CD14-positive monocyte (primary cell): ENCODE measurements around the gene ELMO2. TPM values are rescaled to one million over a fixed set of nuclear protein-coding genes. Genes with fewer than 3 reads are reported as not detected.
A peak's percentile ranks its signal among the peaks of the same experiment; 100 is the strongest.

Source experiments
- DNase-seq, 3 donors: peaks; one replicate each; pipeline ENCODE4 v3.0.0-alpha.2; 2011 to 2022
- H2AFZ ChIP-seq: 2 replicates; pipeline ENCODE4 v1.6.0; 2012; ENCODE audit warnings: mild to moderate bottlenecking, low read depth, low read length, inconsistent platforms; ENCODE audit not compliant: insufficient read depth, poor library complexity, severe bottlenecking
- H3K27ac ChIP-seq, 2 donors: 1 replicate in 1 of 2; 2 replicates in 1 of 2; pipeline ENCODE4 v1.5.1; 2012 to 2013; ENCODE audit warnings: low read length in 2 of 2, control low read depth in 1 of 2, inconsistent platforms in 1 of 2, low read depth in 1 of 2, mild to moderate bottlenecking in 1 of 2
- H3K27me3 ChIP-seq, 2 donors: one replicate each; pipeline versions ENCODE4 v1.6.0 to v1.6.1; 2011 to 2013; ENCODE audit warnings: low read length in 2 of 2; ENCODE audit not compliant: control insufficient read depth in 2 of 2, insufficient read depth in 2 of 2
- H3K36me3 ChIP-seq, 2 donors: replicated peaks in 1 of 2; 1 replicate in 1 of 2; 2 replicates in 1 of 2; pipeline versions ENCODE4 v1.5.1 to v1.6.1; 2012 to 2013; ENCODE audit warnings: low read length in 2 of 2, control low read depth in 1 of 2, inconsistent platforms in 1 of 2, mild to moderate bottlenecking in 1 of 2; ENCODE audit not compliant: insufficient read depth in 2 of 2, control insufficient read depth in 1 of 2
- H3K4me1 ChIP-seq, 2 donors: 1 replicate in 1 of 2; 2 replicates in 1 of 2; pipeline versions ENCODE4 v1.5.1 to v1.6.1; 2012 to 2013; ENCODE audit warnings: low read length in 2 of 2, control low read depth in 1 of 2, inconsistent platforms in 1 of 2, mild to moderate bottlenecking in 1 of 2, moderate library complexity in 1 of 2; ENCODE audit not compliant: insufficient read depth in 2 of 2, control insufficient read depth in 1 of 2
- H3K4me2 ChIP-seq: replicated peaks from 2 replicates; pipeline ENCODE3; 2012; ENCODE audit warnings: low read length, moderate library complexity, mild to moderate bottlenecking; ENCODE audit not compliant: poor library complexity, severe bottlenecking; ENCODE audit errors: extremely low read depth
- H3K4me3 ChIP-seq, 3 experiments: fragments of 200-600 bp in 1 of 3; sonication (generic) in 1 of 3; replicated peaks in 1 of 3; 1 replicate in 2 of 3; 2 replicates in 1 of 3; pipeline ENCODE4 v1.5.1; 2011 to 2013; ENCODE audit warnings: low read length in 3 of 3, mild to moderate bottlenecking in 3 of 3, control low read depth in 2 of 3, low read depth in 2 of 3, inconsistent platforms in 1 of 3, moderate library complexity in 1 of 3
- H3K79me2 ChIP-seq: 2 replicates; pipeline ENCODE4 v1.6.0; 2012; ENCODE audit warnings: mild to moderate bottlenecking, control low read depth, inconsistent platforms, low read length, moderate library complexity; ENCODE audit not compliant: insufficient read depth
- H3K9ac ChIP-seq: 2 replicates; pipeline ENCODE4 v1.6.0; 2017; ENCODE audit warnings: low read length, mild to moderate bottlenecking; ENCODE audit not compliant: insufficient read depth, poor library complexity, severe bottlenecking
- H3K9me3 ChIP-seq, 2 donors: replicated peaks in 1 of 2; 1 replicate in 1 of 2; 2 replicates in 1 of 2; pipeline versions ENCODE4 v1.5.1 to v1.6.1; 2012 to 2013; ENCODE audit warnings: low read length in 2 of 2, control low read depth in 1 of 2; ENCODE audit not compliant: control insufficient read depth in 1 of 2, insufficient read depth in 1 of 2
- H4K20me1 ChIP-seq: 2 replicates; pipeline ENCODE4 v1.6.0; 2012; ENCODE audit warnings: mild to moderate bottlenecking, low read length, control low read depth, moderate library complexity; ENCODE audit not compliant: insufficient read depth
- H3K27ac Mint-ChIP-seq, 7 donors: one replicate each; pipeline ENCODE4 v1.8.0; 2020; ENCODE audit warnings: mild to moderate bottlenecking in 7 of 7, mixed read lengths in 7 of 7, moderate library complexity in 6 of 7, inconsistent platforms in 2 of 7
- H3K27me3 Mint-ChIP-seq, 3 donors: one replicate each; pipeline ENCODE4 v1.8.0; 2021 to 2022; ENCODE audit warnings: low read depth in 3 of 3, mild to moderate bottlenecking in 3 of 3, mixed read lengths in 3 of 3, moderate library complexity in 3 of 3, inconsistent platforms in 1 of 3
- H3K36me3 Mint-ChIP-seq, 2 donors: one replicate each; pipeline ENCODE4 v1.8.0; 2020; ENCODE audit warnings: mixed read lengths in 2 of 2, inconsistent platforms in 1 of 2, mild to moderate bottlenecking in 1 of 2
- H3K4me1 Mint-ChIP-seq: one replicate; pipeline ENCODE4 v1.8.0; 2020; ENCODE audit warnings: mild to moderate bottlenecking, mixed read lengths
- H3K4me3 Mint-ChIP-seq, 2 donors: one replicate each; pipeline ENCODE4 v1.8.0; 2020; ENCODE audit warnings: mild to moderate bottlenecking in 2 of 2, mixed read lengths in 2 of 2, moderate library complexity in 1 of 2
- H3K9me3 Mint-ChIP-seq, 7 donors: one replicate each; pipeline ENCODE4 v1.8.0; 2020 to 2022; ENCODE audit warnings: mixed read lengths in 7 of 7, mild to moderate bottlenecking in 6 of 7, moderate library complexity in 6 of 7, inconsistent platforms in 2 of 7
- WGBS: methylation state at CpG from one replicate; pipeline ENCODE4 v1.1.5; 2013; ENCODE audit warnings: missing lambda C conversion rate; ENCODE audit not compliant: insufficient coverage; 5-methylcytosine and 5-hydroxymethylcytosine counted together
- intact Hi-C, 2 donors: fragments of 100-400 bp; cut with micrococcal nuclease; formaldehyde crosslinking; loops; one replicate each; pipeline versions ENCODE4 v1.15.0 to v1.15.1; 2023
- polyA plus RNA-seq, 3 donors: library from polyadenylated mRNA; depleted of rRNA in 1 of 3; unstranded in 2 of 3; stranded (reverse) in 1 of 3; fragments of 300-500 nt in 2 of 3; fragments of >200 nt in 1 of 3; fragmentation: Illumina TruSeq in 2 of 3; gene quantifications; 1 replicate in 2 of 3; 2 replicates in 1 of 3; pipeline ENCODE4 v1.2.3, GENCODE V29; 2012 to 2021
- TF ChIP-seq, protein P1 (sequence below): fragments of 200-600 bp; IDR thresholded peaks from one replicate; pipeline ENCODE4 v1.8.0; 2022; ENCODE audit warnings: antibody characterized with exemption, mild to moderate bottlenecking

ELMO2 gene
- polyA plus RNA-seq, 3 donors = 35.3 to 53.1 (median 42.3) TPM

DNA sequence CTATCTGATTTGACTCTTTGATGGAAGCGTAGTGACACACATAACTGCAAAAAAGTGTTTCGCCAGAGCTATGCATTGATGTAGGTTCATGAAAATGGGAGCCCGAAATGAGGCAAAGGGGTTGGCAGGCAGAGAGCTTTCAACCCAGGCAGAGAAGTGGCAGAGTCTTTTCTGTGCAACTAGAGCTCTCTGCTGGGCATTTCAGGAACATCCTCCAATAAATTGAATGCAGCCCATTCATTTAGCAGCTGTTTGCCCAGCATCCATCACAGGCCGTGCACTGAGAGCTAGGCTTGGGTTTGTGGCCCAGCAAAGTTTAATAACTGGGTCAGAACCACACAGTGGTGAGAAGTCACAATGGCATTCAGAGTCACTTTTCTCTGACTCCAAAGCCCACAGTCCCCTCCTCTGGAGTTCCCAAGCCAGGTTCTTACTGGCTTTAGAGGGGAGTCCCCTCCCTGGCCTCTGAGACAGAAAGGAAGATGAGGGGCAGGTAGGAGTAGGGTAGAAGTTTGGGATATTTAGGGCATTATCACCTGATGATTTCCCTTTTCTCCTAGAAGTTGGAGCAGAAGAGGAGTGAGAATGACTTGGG is 31.8 kb upstream of the ELMO2 start:
- Mint-ChIP-seq H3K27ac (no peak overlapping the region), H3K4me1 (no peaks in the 10 kb centered on the region), H3K27me3 (peaks cover 2 to 8% (median 6%) of the 10 kb centered on the region in 3 donors), H3K9me3 (peaks cover 0 to 7% (median 0%) of the 10 kb centered on the region in 7 donors), H3K36me3 (no peaks in the 10 kb centered on the region), H3K4me3 (no peak overlapping the region)
- Histone ChIP-seq H3K4me2 (no peak overlapping the region), H3K27ac (no peak overlapping the region), H3K79me2 (no peaks in the 10 kb centered on the region), H2AFZ (no peak overlapping the region), H3K27me3 (peaks cover 0 to 2% of the 10 kb centered on the region in 2 donors), H3K9me3 (no peaks in the 10 kb centered on the region), H4K20me1 (no peaks in the 10 kb centered on the region), H3K4me1 (no peaks in the 10 kb centered on the region), H3K4me3 (no peak overlapping the region), H3K9ac (no peak overlapping the region), H3K36me3 (no peaks in the 10 kb centered on the region)
- intact Hi-C loops = no loop called here
- DNase-seq = peak in 1 of 3 donors; percentile 12
- 76% methylated on average over 4 of the region's 4 CpGs for WGBS
- TF ChIP-seq, protein P1, sequence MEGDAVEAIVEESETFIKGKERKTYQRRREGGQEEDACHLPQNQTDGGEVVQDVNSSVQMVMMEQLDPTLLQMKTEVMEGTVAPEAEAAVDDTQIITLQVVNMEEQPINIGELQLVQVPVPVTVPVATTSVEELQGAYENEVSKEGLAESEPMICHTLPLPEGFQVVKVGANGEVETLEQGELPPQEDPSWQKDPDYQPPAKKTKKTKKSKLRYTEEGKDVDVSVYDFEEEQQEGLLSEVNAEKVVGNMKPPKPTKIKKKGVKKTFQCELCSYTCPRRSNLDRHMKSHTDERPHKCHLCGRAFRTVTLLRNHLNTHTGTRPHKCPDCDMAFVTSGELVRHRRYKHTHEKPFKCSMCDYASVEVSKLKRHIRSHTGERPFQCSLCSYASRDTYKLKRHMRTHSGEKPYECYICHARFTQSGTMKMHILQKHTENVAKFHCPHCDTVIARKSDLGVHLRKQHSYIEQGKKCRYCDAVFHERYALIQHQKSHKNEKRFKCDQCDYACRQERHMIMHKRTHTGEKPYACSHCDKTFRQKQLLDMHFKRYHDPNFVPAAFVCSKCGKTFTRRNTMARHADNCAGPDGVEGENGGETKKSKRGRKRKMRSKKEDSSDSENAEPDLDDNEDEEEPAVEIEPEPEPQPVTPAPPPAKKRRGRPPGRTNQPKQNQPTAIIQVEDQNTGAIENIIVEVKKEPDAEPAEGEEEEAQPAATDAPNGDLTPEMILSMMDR = no peak

DNA sequence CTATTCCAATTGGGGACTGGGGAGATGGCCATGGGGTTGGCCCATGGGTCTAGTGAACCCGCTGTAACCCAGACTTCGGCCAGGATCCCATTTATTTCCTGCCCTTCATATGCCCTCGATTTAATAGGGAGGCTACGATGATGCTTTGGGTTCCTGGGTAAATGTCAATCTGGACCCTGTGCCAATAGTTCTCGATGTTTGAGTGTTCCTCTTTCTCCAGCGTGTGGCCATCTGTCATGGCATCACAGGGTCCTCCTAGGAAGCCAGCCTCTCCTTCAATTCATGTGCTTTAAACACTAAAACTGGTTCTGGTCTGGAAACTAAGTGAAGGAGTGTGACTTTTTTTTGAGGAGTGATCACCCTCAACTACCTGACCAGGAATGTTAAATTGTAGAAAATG is 28.7 kb upstream of the ELMO2 start:
- H3K9me3 Mint-ChIP-seq = peaks cover 0 to 7% (median 0%) of the 10 kb centered on the region in 7 donors
- intact Hi-C loops = no loop called here
- Histone ChIP-seq H4K20me1 (no peaks in the 10 kb centered on the region), H3K4me2 (no peak overlapping the region), H3K27ac (no peak overlapping the region), H3K9ac (no peak overlapping the region), H3K9me3 (no peaks in the 10 kb centered on the region), H2AFZ (no peak overlapping the region), H3K79me2 (no peaks in the 10 kb centered on the region), H3K36me3 (no peaks in the 10 kb centered on the region), H3K4me1 (no peaks in the 10 kb centered on the region), H3K27me3 (peaks cover 2 to 5% of the 10 kb centered on the region in 2 donors), H3K4me3 (no peak overlapping the region)
- H3K4me1 Mint-ChIP-seq = no peaks in the 10 kb centered on the region
- peaks cover 2 to 12% (median 9%) of the 10 kb centered on the region in 3 donors for H3K27me3 Mint-ChIP-seq
- 85% methylated on average over 5 of the region's 6 CpGs for WGBS
- no peak overlapping the region for H3K4me3 Mint-ChIP-seq
- no peak for DNase-seq
- no peaks in the 10 kb centered on the region for H3K36me3 Mint-ChIP-seq
- TF ChIP-seq, protein P1 = no peak
- no peak overlapping the region for H3K27ac Mint-ChIP-seq
